Body of pancreas (tissue), 4 donors: ENCODE data around the gene NDUFB2.

Experiments
- CTCF ChIP-seq, 7 experiments: fragments of 450-650 bp in 4 of 7; fragments of 200-600 bp in 3 of 7; sonication (generic) in 3 of 7; IDR thresholded peaks; one replicate each; pipeline ENCODE4 v1.5.1; 2016 to 2019; ENCODE audit warnings: antibody characterized with exemption in 7 of 7
- POLR2A ChIP-seq, 3 donors: fragments of 450-650 bp; IDR thresholded peaks; one replicate each; pipeline ENCODE4 v1.6.1; 2016; ENCODE audit warnings: antibody characterized with exemption in 3 of 3, mild to moderate bottlenecking in 2 of 3

- TF ChIP-seq POLR2A (IDR thresholded peaks at IDR 0.05) (no peak), CTCF (IDR thresholded peaks at IDR 0.05) (no peak)
These were observed 9.6 kb upstream of the NDUFB2 start for GRCh38 chr7:140686921-140687320.
